ENCODE data around the gene CNPY1. TPM values are rescaled to one million over a fixed set of nuclear protein-coding genes. Genes with fewer than 3 reads are reported as not detected.

The CNPY1 gene
- total and polyA plus RNA-seq, 2 of the 8 experiments (the other 6 are each of a cell fraction or from before 2014, with no cell fraction given), result not detected

DNA sequence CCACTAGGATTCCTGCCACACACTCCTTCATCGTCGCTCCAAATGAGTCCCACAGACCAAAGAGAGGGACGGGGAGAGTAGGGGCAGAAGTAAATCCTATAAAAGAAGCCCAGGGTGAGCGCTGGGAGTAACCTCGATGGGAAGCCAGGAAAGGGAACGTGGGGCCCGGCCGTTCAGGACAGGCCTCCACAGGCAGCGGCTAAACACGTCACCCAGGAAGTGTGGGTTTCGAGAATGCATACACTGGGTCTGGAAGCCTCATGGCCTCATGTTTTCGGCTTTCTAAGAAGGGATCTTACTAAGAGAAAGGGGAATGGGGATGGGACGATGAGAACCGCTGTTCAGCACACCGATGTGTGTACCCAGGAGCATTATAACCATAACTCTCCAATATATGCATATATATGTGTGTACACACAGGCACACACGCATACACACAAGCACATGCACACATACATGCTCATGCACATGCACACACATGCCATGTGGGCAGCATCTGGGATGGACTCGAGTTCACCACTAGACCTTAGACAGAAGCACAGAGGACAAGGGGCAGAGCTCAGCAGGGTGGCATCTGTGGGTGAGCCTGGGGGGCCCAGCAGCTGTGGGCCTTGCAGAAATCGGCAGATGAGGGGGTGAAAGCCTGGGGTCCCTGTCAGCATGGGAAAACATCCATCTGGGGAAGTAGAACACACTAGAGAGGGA lies 14.8 kb upstream of the CNPY1 start:
- H2AFZ ChIP-seq (ENCODE audit: low read length), result no peak overlapping the region
- no peak overlapping the region for H4K91ac ChIP-seq (replicated peaks; ENCODE audit: insufficient read length, low read length)
- DNase-seq (ENCODE audit: low read depth in 1 of 2, low spot score in 2 of 2) (no peak), FAIRE-seq (no peak)
- H3K9ac ChIP-seq (replicated peaks in 1 of 4; ENCODE audit: extremely low read depth in 1 of 4, low read depth in 3 of 4, low read length in 3 of 4), result no peak overlapping the region
- H3K23me2 ChIP-seq (ENCODE audit: low read depth, low read length), result no peaks in the 10 kb centered on the region
- H3K4ac ChIP-seq (replicated peaks; ENCODE audit: insufficient read length, low read depth, low read length), result no peak overlapping the region
- no peak overlapping the region for H2BK5ac ChIP-seq (ENCODE audit: low read depth, low read length)
- no peak overlapping the region for H3K4me2 ChIP-seq (ENCODE audit: insufficient read depth in 1 of 2, low read depth in 2 of 2, low read length in 2 of 2)
- POLR2A ChIA-PET (ENCODE audit: partially characterized antibody), result no interaction called here
- H2BK20ac ChIP-seq (ENCODE audit: low read length), result no peak overlapping the region
- H3K4me1 ChIP-seq (replicated peaks in 1 of 4; ENCODE audit: control insufficient read depth in 3 of 4, insufficient read depth in 4 of 4, low read length in 3 of 4), result no peaks in the 10 kb centered on the region
- no peak overlapping the region for H4K5ac ChIP-seq (ENCODE audit: insufficient read length, low read depth, low read length)
- H3K36me3 ChIP-seq (ENCODE audit: control insufficient read depth in 2 of 4, insufficient read depth in 4 of 4, low read length in 3 of 4), result no peaks in the 10 kb centered on the region
- no peak overlapping the region for H2BK120ac ChIP-seq (replicated peaks; ENCODE audit: low read depth, low read length)
- H2AK5ac ChIP-seq (ENCODE audit: low read depth, low read length), result no peak overlapping the region
- H3K27me3 ChIP-seq (replicated peaks in 1 of 4; ENCODE audit: control insufficient read depth in 3 of 4, extremely low read depth in 1 of 4, insufficient read depth in 3 of 4, low read length in 3 of 4), result no peaks in the 10 kb centered on the region
- no peak overlapping the region for H4K8ac ChIP-seq (ENCODE audit: extremely low read depth, insufficient read depth, low read length)
- H3K4me3 ChIP-seq (ENCODE audit: extremely low read depth in 1 of 4, insufficient read depth in 2 of 4, low read depth in 3 of 4, low read length in 4 of 4), result no peak overlapping the region
- no peaks in the 10 kb centered on the region for H3K79me1 ChIP-seq (ENCODE audit: low read depth, low read length)
- no peak overlapping the region for H3K18ac ChIP-seq (ENCODE audit: extremely low read depth, low read length)
- CTCF ChIA-PET (ENCODE audit: partially characterized antibody), result no interaction called here
- H3K79me2 ChIP-seq (ENCODE audit: control insufficient read depth in 1 of 2, insufficient read depth in 2 of 2, low read length in 2 of 2), result no peaks in the 10 kb centered on the region
- no peak overlapping the region for H3K23ac ChIP-seq (ENCODE audit: insufficient read length)
- 84% methylated on average over 18 of the region's 18 CpGs; no CpG with 5 or more reads in 1 of the 2 experiments for WGBS, 2 experiments (ENCODE audit: extremely low coverage in 1 of 2, insufficient coverage in 1 of 2, insufficient read length in 1 of 2, insufficient replicate concordance in 2 of 2, low coverage in 1 of 2, low lambda C conversion rate in 2 of 2, missing lambda C conversion rate in 1 of 2)
- H3K14ac ChIP-seq (ENCODE audit: insufficient read length), result no peak overlapping the region
- no peaks in the 10 kb centered on the region for H4K20me1 ChIP-seq (replicated peaks in 1 of 2; ENCODE audit: control insufficient read depth in 1 of 2, insufficient read depth in 2 of 2, low read length in 2 of 2)
- H3K56ac ChIP-seq (replicated peaks; ENCODE audit: insufficient read length, low read depth, low read length), result no peak overlapping the region
- no peak overlapping the region for H2BK12ac ChIP-seq (ENCODE audit: low read depth, low read length)
- H3K27ac ChIP-seq (ENCODE audit: low read depth, low read length), result no peak overlapping the region
- H3K9me3 ChIP-seq (ENCODE audit: insufficient read depth in 2 of 2, low read depth in 1 of 2, low read length in 1 of 2), result no peaks in the 10 kb centered on the region
- 0 out of 2 replicates have a peak overlapping the region, but pooled peaks have one; percentile 81 for H2BK15ac ChIP-seq (ENCODE audit: low read length)
- TF ChIP-seq NRF1 (IDR thresholded peaks at IDR 0.05; ENCODE audit: low read depth, low read length) (no peak), CREB1 (IDR thresholded peaks at IDR 0.05) (no peak), CHD1 (IDR thresholded peaks at IDR 0.05; ENCODE audit: low read depth, low read length) (no peak), TEAD4 (IDR thresholded peaks at IDR 0.05; ENCODE audit: low read depth, low read length) (no peak), RNF2 (IDR thresholded peaks at IDR 0.05; ENCODE audit: borderline replicate concordance, low read depth, low read length, missing control alignments, poor library complexity, severe bottlenecking) (no peak), ATF2 (IDR thresholded peaks at IDR 0.05; ENCODE audit: low read length) (no peak), SAP30 (IDR thresholded peaks at IDR 0.05; ENCODE audit: insufficient read depth, insufficient replicate concordance, low read length) (no peak), RBBP5 (IDR thresholded peaks at IDR 0.05; ENCODE audit: borderline replicate concordance, low read depth, low read length) (no peak), TAF1 (IDR thresholded peaks at IDR 0.05; ENCODE audit: low read depth, low read length) (no peak), POLR2A (IDR thresholded peaks at IDR 0.05; ENCODE audit: control extremely low read depth in 1 of 2, low read depth in 2 of 2, low read length in 2 of 2) (no peak), TBP (IDR thresholded peaks at IDR 0.05; ENCODE audit: low read depth, low read length) (no peak), RAD21 (IDR thresholded peaks at IDR 0.05 in 1 of 2, conservative IDR thresholded peaks at IDR 0.05 in 1 of 2; ENCODE audit: low read depth in 2 of 2, low read length in 2 of 2) (no peak)

Data from H1 (cell line).